Mesenchymal stem cell (in vitro differentiated cells and primary cell): ENCODE data around the gene FMN2.

ENCODE experiments used
- DNase-seq: peaks from one replicate; pipeline ENCODE4 v3.0.0-alpha.2; 2013
- H2AFZ ChIP-seq: one replicate; pipeline ENCODE4 v1.6.1; 2013; ENCODE audit warnings: low read depth, mild to moderate bottlenecking, control low read depth, inconsistent platforms, low read length, moderate library complexity
- H2AK5ac ChIP-seq: 2 replicates; pipeline ENCODE4 v1.6.1; 2013; ENCODE audit warnings: low read length, moderate library complexity, mild to moderate bottlenecking, inconsistent platforms; ENCODE audit not compliant: severe bottlenecking
- H2BK120ac ChIP-seq: one replicate; pipeline ENCODE4 v1.6.1; 2013; ENCODE audit warnings: low read depth, mild to moderate bottlenecking, inconsistent platforms, low read length, moderate library complexity
- H2BK12ac ChIP-seq, 2 experiments: one replicate each; pipeline ENCODE4 v1.6.1; 2013; ENCODE audit warnings: inconsistent platforms in 2 of 2, low read length in 2 of 2, mild to moderate bottlenecking in 2 of 2, moderate library complexity in 2 of 2, control low read depth in 1 of 2
- H2BK15ac ChIP-seq: one replicate; pipeline ENCODE4 v1.6.1; 2013; ENCODE audit warnings: mild to moderate bottlenecking, low read depth, inconsistent platforms; ENCODE audit not compliant: poor library complexity, severe bottlenecking
- H2BK5ac ChIP-seq: 2 replicates; pipeline ENCODE4 v1.6.1; 2013; ENCODE audit warnings: low read depth, mild to moderate bottlenecking, low read length, control low read depth, inconsistent platforms; ENCODE audit not compliant: poor library complexity, severe bottlenecking
- H3K14ac ChIP-seq, 2 experiments: one replicate each; pipeline ENCODE4 v1.6.1; 2013; ENCODE audit warnings: inconsistent platforms in 2 of 2, low read length in 2 of 2, control low read depth in 1 of 2, mild to moderate bottlenecking in 1 of 2, moderate library complexity in 1 of 2
- H3K18ac ChIP-seq, 2 experiments: one replicate each; pipeline ENCODE4 v1.6.1; 2013; ENCODE audit warnings: inconsistent platforms in 2 of 2, low read length in 2 of 2, control low read depth in 1 of 2, low read depth in 1 of 2, mild to moderate bottlenecking in 1 of 2
- H3K23ac ChIP-seq, 2 experiments: one replicate each; pipeline ENCODE4 v1.6.1; 2013; ENCODE audit warnings: inconsistent platforms in 2 of 2, low read length in 2 of 2, mild to moderate bottlenecking in 2 of 2, moderate library complexity in 2 of 2, control low read depth in 1 of 2
- H3K27ac ChIP-seq: 2 replicates; pipeline ENCODE4 v1.5.1; 2013; ENCODE audit warnings: mild to moderate bottlenecking, moderate library complexity, low read length, control low read depth, inconsistent platforms; ENCODE audit not compliant: poor library complexity, severe bottlenecking
- H3K27me3 ChIP-seq, 2 experiments: 2 replicates each; pipeline versions ENCODE4 v1.6.1 to v1.7.0; 2013; ENCODE audit warnings: low read length in 2 of 2, mild to moderate bottlenecking in 2 of 2, moderate library complexity in 2 of 2, control low read depth in 1 of 2, inconsistent platforms in 1 of 2; ENCODE audit not compliant: control insufficient read depth in 1 of 2, insufficient read depth in 1 of 2
- H3K36me3 ChIP-seq, 2 experiments: 2 replicates each; pipeline versions ENCODE4 v1.6.1 to v1.7.0; 2013; ENCODE audit warnings: low read length in 2 of 2, control low read depth in 1 of 2, inconsistent platforms in 1 of 2, low read depth in 1 of 2, mild to moderate bottlenecking in 1 of 2; ENCODE audit not compliant: insufficient read depth in 2 of 2, control insufficient read depth in 1 of 2
- H3K4ac ChIP-seq, 2 experiments: one replicate each; pipeline ENCODE4 v1.6.1; 2013; ENCODE audit warnings: inconsistent platforms in 2 of 2, low read length in 2 of 2, mild to moderate bottlenecking in 2 of 2, moderate library complexity in 2 of 2, control low read depth in 1 of 2, low read depth in 1 of 2
- H3K4me1 ChIP-seq: 2 replicates; pipeline ENCODE4 v1.6.1; 2013; ENCODE audit warnings: low read depth, low read length, control low read depth; ENCODE audit not compliant: control insufficient read depth, insufficient read depth
- H3K4me2 ChIP-seq: 2 replicates; pipeline ENCODE4 v1.6.1; 2013; ENCODE audit warnings: low read length, mild to moderate bottlenecking, inconsistent platforms; ENCODE audit not compliant: poor library complexity, severe bottlenecking
- H3K4me3 ChIP-seq, 2 experiments: 2 replicates each; pipeline versions ENCODE4 v1.5.1 to v1.7.0; 2013; ENCODE audit warnings: low read length in 2 of 2, mild to moderate bottlenecking in 2 of 2, control low read depth in 1 of 2, low read depth in 1 of 2; ENCODE audit not compliant: insufficient read depth in 1 of 2
- H3K79me1 ChIP-seq: replicated peaks from 2 replicates; pipeline ENCODE4 v1.6.1; 2013; ENCODE audit warnings: mild to moderate bottlenecking, control low read depth, low read length, inconsistent platforms; ENCODE audit not compliant: poor library complexity, severe bottlenecking
- H3K9ac ChIP-seq: 2 replicates; pipeline ENCODE4 v1.7.0; 2013; ENCODE audit warnings: mild to moderate bottlenecking, low read length, moderate library complexity
- H3K9me3 ChIP-seq: 2 replicates; pipeline ENCODE4 v1.7.0; 2013; ENCODE audit warnings: mild to moderate bottlenecking, low read length; ENCODE audit not compliant: control insufficient read depth
- H4K8ac ChIP-seq: one replicate; pipeline ENCODE4 v1.6.1; 2013; ENCODE audit warnings: inconsistent platforms, mild to moderate bottlenecking, low read length, moderate library complexity
- H4K91ac ChIP-seq: one replicate; pipeline ENCODE4 v1.6.1; 2013; ENCODE audit warnings: mild to moderate bottlenecking, low read length, inconsistent platforms
- WGBS: methylation state at CpG from one replicate; pipeline ENCODE4 v1.1.7; 2013; ENCODE audit warnings: mixed read lengths; 5-methylcytosine and 5-hydroxymethylcytosine counted together

FMN2 gene

DNA sequence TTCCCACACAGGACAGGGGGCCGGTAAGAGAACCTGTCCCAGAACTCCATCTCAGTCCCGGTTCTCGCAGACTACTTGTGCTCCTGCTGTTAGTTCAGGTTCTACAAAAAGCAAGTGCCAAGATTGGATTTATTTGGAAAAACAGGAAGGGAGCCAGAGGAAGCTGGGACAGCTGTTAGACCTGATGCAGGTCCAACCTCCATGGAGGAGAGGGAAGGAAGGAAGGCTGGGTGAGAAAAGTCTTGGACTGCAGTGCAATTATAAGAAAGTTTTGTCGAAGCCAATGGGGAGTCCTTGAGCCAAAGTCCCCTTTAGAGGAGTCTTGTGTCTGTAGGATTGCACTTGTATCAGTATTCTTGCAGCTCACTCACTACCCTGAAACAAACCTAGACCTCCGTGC, 329.1 kb downstream of the FMN2 start:
- H3K4ac ChIP-seq, result no peak overlapping the region
- no peaks in the 10 kb centered on the region for H3K27me3 ChIP-seq
- H3K9me3 ChIP-seq, result no peaks in the 10 kb centered on the region
- 95% methylated on average over 4 of the region's 5 CpGs for WGBS
- no peaks in the 10 kb centered on the region for H3K4me1 ChIP-seq
- no peak overlapping the region for H2BK12ac ChIP-seq
- no peak overlapping the region for H3K18ac ChIP-seq
- no peak overlapping the region for H2AK5ac ChIP-seq
- H2BK5ac ChIP-seq, result no peak overlapping the region
- DNase-seq, result no peak
- no peak overlapping the region for H3K23ac ChIP-seq
- H4K91ac ChIP-seq, result no peak overlapping the region
- H4K8ac ChIP-seq, result no peak overlapping the region
- peaks cover 14% of the 10 kb centered on the region for H3K79me1 ChIP-seq
- H2AFZ ChIP-seq, result no peak overlapping the region
- no peak overlapping the region for H3K9ac ChIP-seq
- no peak overlapping the region for H2BK120ac ChIP-seq
- H3K4me2 ChIP-seq, result no peak overlapping the region
- no peak overlapping the region for H3K4me3 ChIP-seq
- H3K27ac ChIP-seq, result no peak overlapping the region
- no peak overlapping the region for H2BK15ac ChIP-seq
- no peaks in the 10 kb centered on the region for H3K36me3 ChIP-seq
- no peak overlapping the region for H3K14ac ChIP-seq

DNA sequence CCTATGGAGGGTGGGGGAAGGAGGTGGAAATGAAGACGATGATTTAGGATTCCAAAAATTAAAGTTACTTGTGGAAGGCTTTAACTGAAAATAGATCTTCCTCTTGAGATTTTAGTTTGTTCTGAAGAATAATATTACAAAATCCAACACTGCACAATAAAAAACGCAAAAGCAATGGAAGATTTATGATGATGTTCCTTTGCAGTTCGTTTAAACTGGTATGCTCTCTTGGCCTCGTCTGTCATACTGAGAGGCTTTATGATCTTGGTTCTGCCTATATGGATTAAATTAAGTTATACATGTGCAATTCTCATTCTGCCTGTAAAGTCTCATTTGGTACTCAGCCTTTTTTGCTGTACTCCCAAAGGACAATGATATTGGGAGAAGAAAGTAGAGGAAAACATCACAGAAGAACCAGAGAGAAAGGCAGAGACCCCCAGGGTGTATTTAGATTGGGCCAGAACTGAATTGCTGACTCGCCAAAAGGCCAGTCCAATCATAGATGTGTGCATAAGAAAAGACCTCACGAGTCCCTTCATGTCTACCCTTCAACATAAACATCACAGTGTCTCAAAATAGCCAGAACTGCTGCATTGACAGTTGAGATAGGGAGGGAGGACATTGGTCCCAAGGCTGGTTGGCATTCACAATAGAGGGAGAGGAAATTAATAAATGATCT, 331.7 kb downstream of the FMN2 start:
- H3K27me3 ChIP-seq, result no peaks in the 10 kb centered on the region
- H2AK5ac ChIP-seq, result no peak overlapping the region
- H4K91ac ChIP-seq, result no peak overlapping the region
- no peak overlapping the region for H2AFZ ChIP-seq
- no peak for DNase-seq
- H4K8ac ChIP-seq, result no peak overlapping the region
- H2BK15ac ChIP-seq, result no peak overlapping the region
- no peak overlapping the region for H3K14ac ChIP-seq
- H3K27ac ChIP-seq, result no peak overlapping the region
- H2BK5ac ChIP-seq, result no peak overlapping the region
- WGBS, result 80% methylated on average over 5 of the region's 6 CpGs
- no peak overlapping the region for H3K4me3 ChIP-seq
- no peaks in the 10 kb centered on the region for H3K4me1 ChIP-seq
- H2BK120ac ChIP-seq, result no peak overlapping the region
- no peak overlapping the region for H3K18ac ChIP-seq
- no peak overlapping the region for H3K9ac ChIP-seq
- no peak overlapping the region for H3K4ac ChIP-seq
- no peaks in the 10 kb centered on the region for H3K9me3 ChIP-seq
- no peak overlapping the region for H3K23ac ChIP-seq
- no peaks in the 10 kb centered on the region for H3K36me3 ChIP-seq
- H3K79me1 ChIP-seq, result peaks cover 14% of the 10 kb centered on the region
- H3K4me2 ChIP-seq, result no peak overlapping the region
- no peak overlapping the region for H2BK12ac ChIP-seq

DNA sequence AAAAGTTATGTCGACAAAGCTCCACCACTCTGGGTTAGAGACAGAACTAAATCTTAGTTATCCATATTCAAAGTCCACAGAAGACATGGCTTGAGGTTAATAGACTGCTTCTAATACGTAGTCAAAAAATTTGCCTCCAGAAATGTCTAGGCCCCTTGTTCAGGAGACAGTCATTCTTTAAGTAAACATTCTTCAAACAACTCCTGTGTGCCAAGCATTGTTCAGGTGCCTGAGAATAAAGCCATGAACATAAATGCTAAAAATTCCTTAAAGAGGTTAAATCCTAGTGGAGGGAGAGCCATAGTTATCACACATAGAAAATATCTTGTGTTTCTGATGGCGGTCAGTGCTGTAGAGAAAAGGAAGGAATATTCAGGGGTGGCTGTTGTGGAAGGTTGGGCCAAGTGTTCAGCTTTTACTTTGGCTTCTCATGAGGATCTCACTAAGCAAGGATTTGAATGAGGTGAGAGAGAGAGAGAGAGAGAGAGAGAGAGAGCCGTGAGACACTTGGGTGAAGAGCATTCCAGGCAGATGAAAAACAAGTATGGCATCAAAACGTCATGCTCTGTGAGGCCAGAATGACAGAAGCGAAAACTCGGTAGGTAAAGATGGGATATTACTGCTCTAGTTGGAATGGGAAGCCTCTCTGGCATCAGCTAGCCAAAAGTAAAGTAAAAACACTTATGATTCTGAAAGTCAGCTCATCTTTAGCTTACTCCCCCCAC, 333.2 kb downstream of the FMN2 start:
- WGBS, result 81% methylated on average over 6 of the region's 7 CpGs
- H3K27me3 ChIP-seq, result no peaks in the 10 kb centered on the region
- H2BK120ac ChIP-seq, result no peak overlapping the region
- no peak overlapping the region for H3K9ac ChIP-seq
- H2BK5ac ChIP-seq, result no peak overlapping the region
- no peak overlapping the region for H2AFZ ChIP-seq
- H3K18ac ChIP-seq, result no peak overlapping the region
- H3K23ac ChIP-seq, result no peak overlapping the region
- H2BK15ac ChIP-seq, result no peak overlapping the region
- H3K14ac ChIP-seq, result no peak overlapping the region
- no peak overlapping the region for H3K4me2 ChIP-seq
- H4K8ac ChIP-seq, result no peak overlapping the region
- no peak overlapping the region for H2AK5ac ChIP-seq
- H3K4me3 ChIP-seq, result no peak overlapping the region
- no peak overlapping the region for H3K27ac ChIP-seq
- no peaks in the 10 kb centered on the region for H3K36me3 ChIP-seq
- H3K79me1 ChIP-seq, result peaks cover 11% of the 10 kb centered on the region
- H3K4me1 ChIP-seq, result no peaks in the 10 kb centered on the region
- no peak overlapping the region for H4K91ac ChIP-seq
- no peak overlapping the region for H2BK12ac ChIP-seq
- no peaks in the 10 kb centered on the region for H3K9me3 ChIP-seq
- H3K4ac ChIP-seq, result no peak overlapping the region
- DNase-seq, result no peak

DNA sequence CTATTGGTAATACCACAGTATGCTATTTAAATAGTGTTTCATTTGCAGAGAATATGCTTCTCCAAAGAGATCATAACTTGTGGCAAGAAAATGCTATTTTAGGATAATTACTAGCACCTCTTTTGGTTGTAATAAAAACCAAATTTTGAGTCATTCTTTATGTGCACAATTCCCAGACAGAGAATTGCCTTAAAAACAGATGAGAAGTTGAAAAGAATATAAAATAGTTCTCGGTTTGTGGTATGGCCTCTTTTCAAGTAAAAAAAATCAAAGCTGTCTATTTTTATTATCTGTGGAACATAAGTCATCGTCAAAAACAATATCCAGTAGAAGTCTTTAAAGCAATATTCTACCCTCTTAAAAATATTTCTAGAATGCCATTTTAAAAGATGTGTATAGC, 334.4 kb downstream of the FMN2 start:
- no peak for DNase-seq
- Histone ChIP-seq H3K4me2 (no peak overlapping the region), H3K4me3 (no peak overlapping the region), H3K9ac (no peak overlapping the region), H2BK5ac (no peak overlapping the region), H2AK5ac (no peak overlapping the region), H2AFZ (no peak overlapping the region), H4K91ac (no peak overlapping the region), H2BK15ac (no peak overlapping the region), H3K9me3 (no peaks in the 10 kb centered on the region), H3K18ac (no peak overlapping the region), H2BK12ac (no peak overlapping the region), H3K14ac (no peak overlapping the region), H2BK120ac (no peak overlapping the region), H3K23ac (no peak overlapping the region), H4K8ac (no peak overlapping the region), H3K4ac (no peak overlapping the region), H3K27ac (no peak overlapping the region), H3K4me1 (no peaks in the 10 kb centered on the region), H3K79me1 (peaks cover 9% of the 10 kb centered on the region), H3K27me3 (no peaks in the 10 kb centered on the region), H3K36me3 (no peaks in the 10 kb centered on the region)
- 100% methylated on average over 1 of the region's 2 CpGs for WGBS
